Heart left ventricle (tissue), 13 donors: Measurements from ENCODE around the gene TLE5.

Experiments
- CTCF ChIP-seq, 12 donors: fragments of 200-600 bp; sonication (generic) in 4 of 12; IDR thresholded peaks; one replicate each; pipeline versions ENCODE4 v1.5.0 to v1.8.0; 2018 to 2022; ENCODE audit warnings: antibody characterized with exemption in 12 of 12, mild to moderate bottlenecking in 5 of 12
- POLR2A ChIP-seq, 2 donors: fragments of 450-650 bp; IDR thresholded peaks; one replicate each; pipeline ENCODE4 v1.6.1; 2017; ENCODE audit warnings: antibody characterized with exemption in 2 of 2, mild to moderate bottlenecking in 2 of 2, moderate library complexity in 2 of 2
- donor health status: ischemic (EF 13 %, LVEDD 7.1; RV severe dilation, severe dysfunction).
- donor health status: DM: no; HTN: yes; CAD: no.
- donor health status: DM: no; HTN: no; CAD: no.
- donor health status: ischemic (EF 25% LVEDD 6.9; RV normal size, moderate dysfunction).
- donor health status: ischemic (EF 25% LVEDD 5.7; RV mildly dilated, moderate dysfunction).
- donor health status: ischemic (EF 35%, LVEDD 5.7; RV mildly dilated, moderate dysfunction).
- donor health status: nonischemic (EF 11% LVEDD 7.7; RV severe dilation, severe dysfunction).
- donor health status: DM: yes; HTN: yes; CAD: no.
- donor health status: PGD.
- donor health status: ischemic (EF 29% LVEDD 5.4; RV normal size, mild dysfunction).
- donor health status: nonischemic (EF 23%, LVEDD 6.1; RV moderate dilation, normal function).

GRCh38 chr19:3046698-3047495, 15.4 kb downstream of the TLE5 start:
- TF ChIP-seq CTCF (IDR thresholded peaks at IDR 0.05), result no peak
- TF ChIP-seq POLR2A (IDR thresholded peaks at IDR 0.05), result no peak
